ENCODE measurements around the gene ITPR1.

The ITPR1 gene

GRCh38 chr3:4729061-4729973, 236.2 kb downstream of the ITPR1 start:
- no peak for DNase-seq

GRCh38 chr3:4730719-4731118, 237.6 kb downstream of the ITPR1 start:
- DNase-seq: no peak

GRCh38 chr3:4731543-4732111, 238.5 kb downstream of the ITPR1 start:
- no peak for DNase-seq

GRCh38 chr3:4732925-4733324, 239.8 kb downstream of the ITPR1 start:
- no peak for DNase-seq

GRCh38 chr3:4734454-4734853, 241.3 kb downstream of the ITPR1 start:
- no peak for DNase-seq

GRCh38 chr3:4735243-4735642, 242.1 kb downstream of the ITPR1 start:
- no peak for DNase-seq

DNA sequence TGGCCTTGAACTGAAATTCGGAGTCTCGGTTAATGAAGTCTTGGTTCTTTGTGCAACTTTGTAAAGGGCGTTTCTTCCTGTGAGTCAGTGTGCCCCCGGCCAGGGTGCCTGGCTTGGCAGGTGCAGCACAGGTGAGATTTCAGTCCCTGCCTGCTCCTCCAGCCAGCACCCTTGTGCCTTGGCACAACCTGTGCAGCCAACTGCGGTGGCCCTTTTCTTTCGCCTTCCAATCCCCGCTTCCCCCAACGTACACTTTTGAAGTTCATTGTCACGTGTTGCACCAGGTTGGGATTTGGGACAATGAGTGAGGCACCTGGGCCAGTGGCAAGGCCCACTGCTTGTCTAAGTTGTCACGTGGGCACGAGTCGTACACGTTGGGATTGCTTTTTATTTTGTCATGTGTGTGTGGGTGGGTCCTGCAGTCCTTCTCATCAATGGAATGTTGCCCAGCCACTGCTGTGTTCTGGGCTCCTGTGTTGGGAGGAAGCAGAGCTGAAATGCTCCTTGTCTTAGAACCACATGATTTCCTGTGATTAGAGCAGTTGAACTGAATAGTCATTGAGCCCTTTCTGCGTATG, 243.2 kb downstream of the ITPR1 start:
- DNase-seq: no peak

GRCh38 chr3:4738737-4739274, 245.7 kb downstream of the ITPR1 start:
- DNase-seq: no peak

GRCh38 chr3:4739289-4740236, 246.4 kb downstream of the ITPR1 start:
- DNase-seq: no peak

GRCh38 chr3:4740397-4741105, 247.4 kb downstream of the ITPR1 start:
- no peak for DNase-seq

DNA sequence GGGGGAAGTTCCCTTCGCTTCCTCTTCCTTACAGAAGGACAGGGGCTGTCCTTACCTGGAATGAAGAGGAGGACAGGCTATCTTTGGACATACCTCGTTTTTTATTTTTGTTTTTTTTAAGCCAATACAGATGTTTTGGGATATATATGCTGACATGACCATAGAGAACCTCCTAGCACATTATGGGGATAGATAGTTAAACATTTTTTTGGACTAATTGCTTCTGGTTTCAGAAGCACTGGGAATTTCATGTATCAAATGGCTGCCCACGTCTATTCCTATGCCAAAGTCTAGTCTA, 247.9 kb downstream of the ITPR1 start:
- no peak for DNase-seq

- no peak for DNase-seq
These were observed 248.5 kb downstream of the ITPR1 start for GRCh38 chr3:4741404-4742307.

GRCh38 chr3:4742359-4742758, 249.2 kb downstream of the ITPR1 start:
- DNase-seq: no peak

- no peak for DNase-seq
These were observed 250.2 kb downstream of the ITPR1 start for GRCh38 chr3:4743371-4743770.

GRCh38 chr3:4744405-4745234, 251.5 kb downstream of the ITPR1 start:
- no peak for DNase-seq

- no peak for DNase-seq
These were observed 252.1 kb downstream of the ITPR1 start for GRCh38 chr3:4745235-4745610.

DNA sequence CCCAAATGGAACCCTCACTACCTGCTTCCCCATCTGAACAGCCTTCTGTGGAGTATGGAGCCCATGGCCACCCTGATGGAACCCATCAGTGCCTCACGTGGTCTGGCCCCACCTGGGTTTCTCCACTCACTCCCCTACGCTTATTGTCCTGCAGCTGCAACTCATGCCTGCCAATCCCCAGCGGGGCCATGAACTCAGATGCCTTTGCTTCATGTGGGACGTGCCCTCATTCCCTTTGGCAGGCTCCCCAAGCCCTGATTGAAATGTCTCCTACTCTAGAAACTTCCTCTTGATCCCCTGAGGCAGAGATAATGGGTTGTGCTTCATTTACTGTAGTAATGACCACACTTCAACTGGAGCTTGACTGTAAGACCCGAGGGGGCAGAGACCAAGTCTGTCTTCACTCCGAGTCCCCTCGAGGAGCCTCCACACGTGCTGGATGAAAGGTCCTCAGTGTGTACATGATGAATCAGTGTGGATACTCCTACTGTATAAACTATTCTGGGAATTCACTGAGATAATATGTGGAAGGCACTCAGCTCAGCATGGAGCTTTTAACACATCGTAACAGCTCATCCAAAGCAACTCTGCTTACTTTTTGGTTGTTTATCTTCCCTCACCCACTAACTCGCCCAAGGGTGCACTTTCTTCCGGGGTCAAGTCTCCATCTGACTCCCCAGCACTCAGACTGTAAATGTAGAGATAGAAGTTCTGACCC, 253.3 kb downstream of the ITPR1 start:
- no peak for DNase-seq

DNA sequence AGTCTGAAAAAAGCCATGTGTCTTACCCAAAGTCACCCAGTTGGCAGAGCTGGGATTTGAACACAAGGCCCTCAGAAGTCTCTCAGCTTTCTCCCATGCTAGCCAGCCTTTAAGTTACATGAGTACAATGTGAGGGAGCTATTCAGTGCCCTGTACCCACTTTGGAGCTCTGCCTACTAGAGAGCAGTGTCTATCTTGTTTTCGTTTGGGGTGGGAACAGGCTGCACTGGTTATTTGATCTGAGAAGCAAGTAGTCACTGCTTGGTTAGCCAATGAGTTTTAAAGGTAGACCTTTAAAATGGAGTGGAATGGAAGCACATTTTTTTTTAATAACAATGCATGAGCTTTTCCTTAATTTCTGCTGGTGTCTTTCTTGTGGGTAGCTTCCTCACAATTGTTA, 255.0 kb downstream of the ITPR1 start:
- no peak for DNase-seq

- no peak for DNase-seq
These were observed 255.7 kb downstream of the ITPR1 start for GRCh38 chr3:4748701-4749378.
